OCI-LY3 (cell line): ENCODE results near the gene PAMR1.

ENCODE experiments used
- H2AFZ ChIP-seq: fragments of 200-600, 300-600 bp; shearing (Covaris generic); 2 replicates; pipeline ENCODE4 v1.6.0; 2014; ENCODE audit warnings: antibody characterized with exemption, low read depth, low read length
- H3K27ac ChIP-seq: fragments of 200-600, 300-600 bp; sonication (generic); 2 replicates; pipeline ENCODE4 v1.5.1; 2014; ENCODE audit warnings: mild to moderate bottlenecking, low read length, moderate library complexity, mixed read lengths
- H3K27me3 ChIP-seq: fragments of 200-600, 300-600 bp; sonication (generic); 2 replicates; pipeline ENCODE4 v1.6.1; 2014; ENCODE audit warnings: low read depth, low read length, mixed read lengths
- H3K36me3 ChIP-seq: fragments of 200-600, 300-600 bp; sonication (generic); replicated peaks from 2 replicates; pipeline ENCODE3; 2014; ENCODE audit warnings: low read depth, low read length, mixed read lengths
- H3K4me1 ChIP-seq: fragments of 300-600, 200-600 bp; sonication (generic); 2 replicates; pipeline ENCODE4 v1.6.1; 2014; ENCODE audit warnings: low read length, mixed read lengths
- H3K4me2 ChIP-seq: fragments of 200-600, 300-600 bp; sonication (generic); 2 replicates; pipeline ENCODE4 v1.6.1; 2014; ENCODE audit warnings: low read length, mixed read lengths
- H3K4me3 ChIP-seq: fragments of 300-600, 200-600 bp; sonication (generic); 2 replicates; pipeline ENCODE4 v1.5.1; 2014; ENCODE audit warnings: antibody characterized with exemption, mild to moderate bottlenecking, low read length, moderate library complexity
- H3K79me2 ChIP-seq: fragments of 300-600, 200-600 bp; shearing (Covaris generic); 2 replicates; pipeline ENCODE4 v1.6.1; 2014; ENCODE audit warnings: mild to moderate bottlenecking, low read length, mixed read lengths
- H3K9ac ChIP-seq: fragments of 300-600, 200-600 bp; shearing (Covaris generic); 2 replicates; pipeline ENCODE4 v1.6.0; 2014; ENCODE audit warnings: mild to moderate bottlenecking, low read length, moderate library complexity
- H3K9me3 ChIP-seq: fragments of 200-600, 300-600 bp; shearing (Covaris generic); 2 replicates; pipeline ENCODE4 v1.6.1; 2014; ENCODE audit warnings: low read length, mixed read lengths; ENCODE audit not compliant: insufficient read depth
- H4K20me1 ChIP-seq: fragments of 200-600, 300-600 bp; sonication (generic); 2 replicates; pipeline ENCODE4 v1.6.1; 2016; ENCODE audit warnings: low read length, mixed read lengths; ENCODE audit not compliant: insufficient read depth
- EZH2phosphoT487 ChIP-seq: fragments of 200-600 bp; shearing (Covaris generic); IDR thresholded peaks from 2 replicates; pipeline ENCODE4 v1.6.1; 2018; ENCODE audit warnings: antibody characterized with exemption, mixed run types, low read depth
- TF ChIP-seq, protein P1 (sequence below): fragments of 200-600, 300-600 bp; sonication (generic); IDR thresholded peaks from 2 replicates; pipeline ENCODE4 v1.5.1; 2014; ENCODE audit warnings: antibody characterized with exemption, low read length, low read depth

PAMR1 gene

DNA sequence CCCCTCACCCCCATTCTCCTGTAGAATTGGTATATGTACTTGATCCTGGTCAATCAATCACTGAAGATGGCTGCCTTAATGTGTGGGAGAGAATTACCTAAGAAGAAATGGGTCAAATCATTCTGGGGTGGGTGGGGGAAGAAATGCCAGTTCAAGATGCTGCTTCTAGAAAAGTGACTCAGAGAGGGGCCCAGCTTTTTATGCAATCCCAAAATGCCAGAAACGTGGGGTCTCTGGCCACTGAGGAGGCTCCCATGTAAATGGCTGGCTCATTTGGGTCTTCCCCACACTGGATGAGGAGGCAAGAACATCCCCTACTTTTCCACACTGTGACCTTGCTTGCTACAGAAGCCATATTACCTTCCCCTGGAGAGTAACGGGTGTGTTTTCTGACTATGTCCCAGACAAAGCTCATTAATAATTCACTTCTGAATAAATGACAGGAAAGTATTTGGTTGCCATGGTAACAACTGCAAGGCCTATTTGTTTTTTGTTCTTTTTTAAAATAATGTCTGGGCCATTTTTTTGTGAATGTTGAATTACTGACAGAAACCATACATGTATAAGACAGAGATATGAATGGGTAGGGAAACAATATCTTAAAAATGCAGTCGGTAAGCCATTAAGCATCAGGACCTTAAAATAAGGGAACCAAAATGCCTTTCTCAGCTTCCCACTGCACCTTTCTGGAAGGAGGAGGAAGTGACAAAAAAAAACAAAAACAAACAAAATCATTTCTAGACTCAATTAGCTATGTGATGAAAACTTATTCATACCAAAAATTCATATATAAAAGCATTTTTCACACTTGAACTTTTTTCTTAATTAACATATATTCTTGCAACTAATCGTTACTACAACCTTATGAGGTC is 138.1 kb downstream of the PAMR1 start:
- Histone ChIP-seq H3K36me3 (no peaks in the 10 kb centered on the region), H3K9me3 (no peaks in the 10 kb centered on the region), H3K4me3 (no peak overlapping the region), H2AFZ (no peak overlapping the region), H3K79me2 (no peaks in the 10 kb centered on the region), H3K27me3 (peaks cover 10% of the 10 kb centered on the region), H3K4me1 (peaks cover 15% of the 10 kb centered on the region), H3K9ac (no peak overlapping the region), H3K4me2 (no peak overlapping the region), H4K20me1 (no peaks in the 10 kb centered on the region), H3K27ac (no peak overlapping the region)
- TF ChIP-seq EZH2phosphoT487 = no peak
- TF ChIP-seq, protein P1, sequence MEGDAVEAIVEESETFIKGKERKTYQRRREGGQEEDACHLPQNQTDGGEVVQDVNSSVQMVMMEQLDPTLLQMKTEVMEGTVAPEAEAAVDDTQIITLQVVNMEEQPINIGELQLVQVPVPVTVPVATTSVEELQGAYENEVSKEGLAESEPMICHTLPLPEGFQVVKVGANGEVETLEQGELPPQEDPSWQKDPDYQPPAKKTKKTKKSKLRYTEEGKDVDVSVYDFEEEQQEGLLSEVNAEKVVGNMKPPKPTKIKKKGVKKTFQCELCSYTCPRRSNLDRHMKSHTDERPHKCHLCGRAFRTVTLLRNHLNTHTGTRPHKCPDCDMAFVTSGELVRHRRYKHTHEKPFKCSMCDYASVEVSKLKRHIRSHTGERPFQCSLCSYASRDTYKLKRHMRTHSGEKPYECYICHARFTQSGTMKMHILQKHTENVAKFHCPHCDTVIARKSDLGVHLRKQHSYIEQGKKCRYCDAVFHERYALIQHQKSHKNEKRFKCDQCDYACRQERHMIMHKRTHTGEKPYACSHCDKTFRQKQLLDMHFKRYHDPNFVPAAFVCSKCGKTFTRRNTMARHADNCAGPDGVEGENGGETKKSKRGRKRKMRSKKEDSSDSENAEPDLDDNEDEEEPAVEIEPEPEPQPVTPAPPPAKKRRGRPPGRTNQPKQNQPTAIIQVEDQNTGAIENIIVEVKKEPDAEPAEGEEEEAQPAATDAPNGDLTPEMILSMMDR = no peak

DNA sequence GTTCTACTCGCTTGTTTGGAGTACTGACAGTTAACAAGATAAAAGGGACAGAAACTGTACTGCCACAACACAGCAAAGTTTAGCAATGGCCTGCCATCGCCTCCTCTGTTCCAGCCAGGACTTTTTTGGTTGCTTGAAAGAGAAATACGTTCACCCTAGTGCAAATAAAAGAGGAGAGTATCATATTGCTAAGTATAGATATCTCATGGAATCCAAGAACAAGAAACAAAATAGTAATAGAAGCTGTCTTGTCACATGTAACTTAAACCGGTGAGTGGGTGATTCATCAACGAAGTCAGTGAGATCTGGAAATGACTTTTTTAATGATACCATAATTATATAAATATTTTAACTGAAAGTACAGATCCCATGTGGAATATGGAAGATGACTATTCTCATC is 141.5 kb downstream of the PAMR1 start:
- Histone ChIP-seq H3K79me2 (no peaks in the 10 kb centered on the region), H3K4me3 (no peak overlapping the region), H3K9ac (no peak overlapping the region), H3K4me1 (no peaks in the 10 kb centered on the region), H3K4me2 (no peak overlapping the region), H4K20me1 (no peaks in the 10 kb centered on the region), H3K27ac (no peak overlapping the region), H2AFZ (no peak overlapping the region), H3K36me3 (no peaks in the 10 kb centered on the region), H3K27me3 (peaks cover 4% of the 10 kb centered on the region; the same call in 1 of the 2 replicates), H3K9me3 (no peaks in the 10 kb centered on the region)
- TF ChIP-seq, protein P1 = no peak
- no peak for TF ChIP-seq EZH2phosphoT487
